ENCODE measurements around the gene RGS6.

DNA sequence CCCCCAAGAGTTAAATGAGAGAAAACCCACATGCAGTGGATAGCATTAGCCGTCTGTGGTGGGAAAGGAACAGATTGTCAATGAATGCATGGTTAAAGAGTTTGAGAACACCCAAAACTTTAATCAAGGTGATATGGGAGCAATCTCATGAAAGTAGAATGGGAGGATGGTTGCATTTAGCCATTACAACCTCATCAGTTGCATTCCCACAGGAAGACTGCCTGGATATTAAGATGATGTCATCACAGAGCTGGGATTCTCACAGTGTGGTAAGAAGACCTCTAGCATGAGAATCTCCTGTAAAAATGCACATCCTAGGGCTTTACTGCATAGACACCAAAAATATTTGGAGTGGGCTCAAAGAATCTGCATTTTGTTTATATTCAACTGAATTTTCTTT lies 284.9 kb downstream of the RGS6 start:
- no peak for TF ChIP-seq GATA3 (IDR thresholded peaks at IDR 0.05; ENCODE audit: low read depth, low read length)
- no peak for TF ChIP-seq GATA2 (IDR thresholded peaks at IDR 0.05; ENCODE audit: low read depth, low read length)
